GM21515 (cell line): ENCODE results near the gene APBA2.

Source experiments
- ATAC-seq: cut with Tn5 transposase; IDR thresholded peaks from one replicate; pipeline ENCODE4 v1.9.1; 2021; ENCODE audit not compliant: unreplicated experiment

The APBA2 gene

DNA sequence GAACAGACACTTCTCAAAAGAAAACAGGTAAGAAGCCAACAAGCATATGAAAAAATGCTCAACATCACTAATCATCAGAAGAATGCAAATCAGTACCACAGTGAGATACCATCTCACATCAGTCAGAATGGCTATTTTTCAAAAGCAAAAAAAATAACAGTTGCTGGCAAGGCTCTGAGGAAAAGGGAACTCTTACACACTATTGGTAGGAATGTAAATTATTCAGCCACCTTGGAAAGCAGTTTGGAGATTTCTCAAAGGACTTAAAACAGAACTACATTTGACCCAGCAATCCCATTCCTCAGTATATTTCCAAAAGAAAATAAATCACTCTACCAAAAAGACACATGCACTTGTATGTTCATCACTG lies 95.6 kb downstream of the APBA2 start:
- no peak for ATAC-seq

DNA sequence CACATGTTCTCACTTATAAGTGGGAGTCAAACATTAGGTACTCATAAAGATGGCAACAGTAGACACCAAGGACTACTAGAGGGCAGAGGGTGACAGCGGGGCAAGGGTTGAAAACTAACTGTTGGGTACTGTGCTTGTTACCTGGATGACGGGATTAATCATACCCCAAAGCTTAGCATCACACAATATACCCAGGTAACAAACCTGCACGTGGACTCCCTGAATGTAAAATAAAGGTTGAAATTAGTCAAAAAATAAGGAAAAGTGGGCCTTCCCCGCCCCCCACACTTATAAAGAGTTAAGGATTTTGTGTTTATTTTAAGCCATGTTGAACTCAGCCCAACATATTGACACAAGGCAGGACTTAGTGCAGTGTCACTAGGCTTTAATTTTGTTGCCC lies 96.1 kb downstream of the APBA2 start:
- ATAC-seq, result no peak

DNA sequence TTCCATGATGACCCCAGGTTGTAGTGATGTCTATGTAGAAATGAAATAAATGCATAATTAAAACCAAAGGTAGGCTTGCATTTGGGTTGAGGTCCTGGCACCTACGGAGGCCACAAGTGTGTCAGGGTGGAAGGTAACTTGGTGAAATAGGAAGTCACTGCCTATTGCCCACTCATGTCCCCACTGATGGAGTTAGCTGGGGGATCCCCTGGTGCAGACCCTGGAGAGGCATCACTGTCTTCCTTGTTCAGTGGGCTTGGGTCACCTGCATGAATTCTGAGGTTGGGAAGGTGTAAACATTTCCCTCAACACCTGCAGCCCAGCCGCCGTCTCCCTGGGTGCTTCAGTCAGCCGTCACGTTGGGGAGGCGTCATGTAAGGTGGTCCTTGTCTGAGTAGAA lies 97.1 kb downstream of the APBA2 start:
- ATAC-seq, result no peak

DNA sequence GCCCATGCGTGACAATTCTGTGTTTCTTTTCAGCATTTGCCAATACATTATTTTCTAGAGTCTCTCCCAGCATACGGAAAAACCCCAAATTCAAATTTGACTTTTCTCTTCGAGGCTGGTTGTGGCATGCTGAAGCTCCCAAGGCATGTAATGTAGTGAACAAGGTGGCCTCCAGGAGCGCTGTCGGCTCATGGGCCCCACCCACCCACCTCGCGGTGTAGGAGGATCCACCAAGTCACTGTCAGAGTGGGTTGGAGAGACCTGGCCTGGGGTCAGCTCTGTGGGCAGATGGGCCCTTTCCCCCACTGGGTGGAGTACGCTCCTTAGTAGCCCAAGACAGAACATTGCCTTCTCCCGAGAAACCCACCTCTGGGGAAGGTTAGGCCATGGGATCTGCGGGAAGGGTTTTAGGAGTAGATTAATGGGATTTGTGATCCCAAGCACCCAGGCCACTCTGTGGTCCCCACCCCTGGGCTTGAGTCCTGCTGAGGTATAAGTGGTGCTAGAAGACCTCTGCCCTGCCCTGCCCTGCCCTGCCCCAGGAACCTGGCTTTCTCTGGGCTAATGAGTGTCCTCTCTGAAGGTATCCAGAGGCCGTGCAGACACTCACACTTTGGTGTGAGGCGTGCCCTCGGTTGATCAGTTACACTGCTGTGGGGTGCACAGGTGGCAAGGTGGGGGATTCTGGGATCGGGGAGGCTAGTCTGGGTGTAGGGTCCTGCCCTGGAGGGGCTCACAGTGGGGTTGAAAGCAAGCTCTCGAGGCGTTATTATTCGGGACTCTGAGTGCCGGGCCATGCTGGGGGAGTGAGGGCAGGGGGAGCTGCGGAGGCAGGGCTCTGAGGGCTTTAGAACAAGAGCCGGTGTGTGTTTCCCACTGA lies 97.9 kb downstream of the APBA2 start:
- no peak for ATAC-seq

DNA sequence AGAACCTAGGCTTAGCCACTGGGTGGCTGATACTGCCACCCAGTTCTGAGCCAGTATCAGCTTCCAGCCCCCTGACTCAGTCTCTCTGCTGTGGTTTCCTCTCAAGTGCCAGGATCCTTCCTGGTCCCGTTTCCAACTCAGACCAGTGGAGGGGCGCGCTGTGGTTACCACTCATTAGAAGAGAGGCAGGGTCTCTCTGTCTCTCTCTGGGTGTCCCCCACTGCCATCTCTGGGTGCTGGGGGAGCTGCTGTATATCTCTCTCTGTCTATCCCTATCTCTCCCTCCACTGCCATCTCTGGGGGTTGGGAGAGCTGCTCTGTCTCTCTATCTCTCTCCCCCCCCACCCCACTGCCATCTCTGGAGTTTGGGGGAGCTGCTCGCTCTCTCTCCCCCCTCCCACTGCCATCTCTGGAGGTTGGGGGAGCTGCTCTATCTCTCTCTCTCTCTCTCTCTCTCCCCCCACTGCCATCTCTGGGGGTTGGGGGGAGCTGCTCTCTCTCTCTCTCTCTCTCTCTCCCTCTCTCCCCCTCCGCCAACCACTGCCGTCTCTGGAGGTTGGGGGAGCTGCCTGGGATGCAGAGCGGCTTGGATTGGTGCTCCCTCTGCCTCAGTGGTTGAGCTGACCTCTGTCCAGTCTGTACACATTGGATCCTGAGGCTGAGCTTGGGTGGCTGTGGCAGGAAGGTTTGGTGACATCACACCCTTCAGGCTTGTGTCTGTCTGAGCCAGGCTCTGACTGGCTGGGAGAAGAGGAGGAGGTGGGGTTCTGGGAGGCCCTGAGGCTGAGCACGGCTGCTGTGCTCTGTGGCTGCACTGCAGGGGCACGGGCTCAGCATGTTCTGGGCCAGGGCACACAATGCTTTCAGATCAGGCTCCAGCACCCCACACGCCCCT lies 98.9 kb downstream of the APBA2 start:
- ATAC-seq, result no peak

DNA sequence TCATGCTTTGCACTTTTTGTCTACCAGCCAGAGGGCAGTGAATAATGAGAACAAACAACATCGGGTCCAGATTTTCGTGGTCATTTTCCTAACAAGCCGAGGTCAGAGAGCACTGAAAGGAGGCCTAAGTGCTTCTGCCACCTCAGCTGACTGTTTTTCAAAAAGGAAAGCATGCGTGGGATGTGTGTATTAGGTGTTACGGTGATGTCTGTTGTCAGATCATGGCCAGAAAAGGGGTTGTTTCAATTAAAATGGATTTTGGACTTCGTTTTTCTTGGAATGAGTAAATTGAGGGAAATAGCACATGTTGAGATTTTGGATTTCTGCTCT lies 99.5 kb downstream of the APBA2 start:
- ATAC-seq, result no peak

DNA sequence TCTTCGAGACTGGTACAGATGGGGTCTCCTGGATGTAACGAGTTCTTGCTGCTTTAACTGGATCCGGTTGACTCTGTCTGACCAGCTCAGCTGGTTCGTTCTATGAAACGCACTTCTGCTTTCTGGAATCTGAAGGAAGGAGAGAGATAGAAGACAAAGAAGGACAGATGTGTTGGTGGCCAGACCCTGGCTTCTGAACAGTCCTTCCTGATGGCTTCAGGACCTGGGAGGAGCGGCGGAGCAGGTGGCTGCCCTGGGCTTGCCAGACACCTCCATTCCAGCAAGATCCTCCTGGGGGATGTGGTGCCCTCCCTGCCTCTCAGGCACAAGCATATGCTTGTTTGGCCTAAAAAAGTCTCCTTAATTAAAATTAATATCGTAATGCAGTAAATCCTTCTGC lies 99.9 kb downstream of the APBA2 start:
- ATAC-seq, result no peak

DNA sequence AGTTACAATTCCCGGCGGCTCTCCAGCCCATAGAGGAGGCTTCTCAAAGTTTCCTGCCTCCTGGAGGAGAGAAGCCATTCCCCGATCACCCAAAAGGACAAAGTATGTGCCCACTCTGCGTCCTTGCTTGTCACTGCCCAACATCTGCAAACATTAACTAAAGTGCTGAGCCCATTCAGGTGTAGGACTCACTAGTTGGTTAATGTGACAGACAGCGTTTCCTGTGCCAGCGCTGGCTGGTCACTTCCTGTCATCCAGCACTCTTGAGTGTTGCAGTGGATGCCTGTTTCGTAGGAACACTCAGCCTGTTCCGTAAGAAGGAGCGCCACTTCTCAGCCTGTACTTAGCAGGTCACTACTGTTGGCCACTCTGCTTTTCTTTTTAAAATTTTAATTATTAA lies 100.3 kb downstream of the APBA2 start:
- no peak for ATAC-seq

DNA sequence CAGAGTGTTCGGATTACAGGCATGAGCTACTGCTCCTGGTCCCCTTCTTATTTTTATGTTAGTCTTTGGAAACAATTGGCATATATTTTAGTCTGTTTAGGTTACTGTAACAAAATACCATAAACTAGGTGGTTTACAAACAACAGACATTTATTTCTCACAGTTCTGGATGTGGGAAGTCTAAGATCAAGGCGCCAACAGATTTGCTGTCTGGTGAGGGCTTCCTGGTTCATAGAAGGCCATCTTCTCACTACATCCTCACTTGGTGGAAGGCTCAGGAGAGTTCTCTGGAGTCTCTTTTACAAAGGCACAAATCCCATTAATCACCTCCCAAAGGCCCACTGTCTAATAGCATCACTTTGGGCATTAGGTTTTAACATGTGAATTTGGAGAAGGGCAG lies 101.0 kb downstream of the APBA2 start:
- ATAC-seq, result no peak

DNA sequence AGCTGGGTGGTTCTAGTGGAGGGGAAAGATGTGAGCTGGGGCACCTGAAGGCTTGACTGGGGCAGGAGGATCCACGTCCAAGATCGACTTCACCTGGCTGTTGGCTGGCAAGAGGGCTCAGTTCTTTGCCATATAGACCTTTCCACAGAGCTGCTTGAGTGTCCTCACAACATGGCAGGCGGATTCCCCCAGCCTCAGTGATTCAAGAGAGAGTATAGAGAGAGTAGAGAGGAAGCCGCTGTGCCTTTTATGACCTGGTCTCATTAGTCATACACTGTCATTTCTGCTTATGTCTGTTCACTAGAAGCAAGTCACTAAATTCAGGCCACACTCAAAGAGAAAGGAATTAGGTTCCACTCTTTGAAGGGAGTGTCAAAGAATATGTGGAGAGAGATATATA lies 101.6 kb downstream of the APBA2 start:
- no peak for ATAC-seq

DNA sequence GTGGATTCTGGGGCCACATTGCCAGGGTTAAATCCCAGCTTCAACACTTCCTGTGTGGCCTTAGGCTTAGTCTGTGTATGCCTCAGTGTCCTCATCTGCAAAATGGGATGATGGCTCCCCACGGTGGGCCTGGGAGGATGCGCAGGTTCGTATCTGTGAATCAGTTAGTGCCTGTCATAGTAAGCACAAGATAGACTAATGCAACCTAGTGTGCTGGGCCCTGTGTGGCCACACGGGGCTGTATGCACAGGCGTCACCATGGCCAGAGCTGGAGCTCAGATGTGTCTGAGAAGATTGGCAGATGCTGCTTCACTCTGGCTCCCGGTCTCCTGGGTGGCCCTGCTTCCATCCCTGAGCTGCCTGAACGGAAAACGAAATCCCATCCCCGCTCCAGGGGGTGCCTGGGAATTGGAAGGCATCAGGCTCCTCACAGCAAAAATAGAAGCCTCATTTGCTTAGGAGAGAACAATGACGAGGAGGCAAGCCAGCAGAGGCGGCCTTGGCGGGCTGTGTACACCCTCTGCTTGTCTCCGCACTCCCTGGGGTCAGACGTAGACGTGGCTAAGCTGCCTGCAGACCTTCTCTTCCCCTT lies 103.6 kb downstream of the APBA2 start:
- no peak for ATAC-seq

DNA sequence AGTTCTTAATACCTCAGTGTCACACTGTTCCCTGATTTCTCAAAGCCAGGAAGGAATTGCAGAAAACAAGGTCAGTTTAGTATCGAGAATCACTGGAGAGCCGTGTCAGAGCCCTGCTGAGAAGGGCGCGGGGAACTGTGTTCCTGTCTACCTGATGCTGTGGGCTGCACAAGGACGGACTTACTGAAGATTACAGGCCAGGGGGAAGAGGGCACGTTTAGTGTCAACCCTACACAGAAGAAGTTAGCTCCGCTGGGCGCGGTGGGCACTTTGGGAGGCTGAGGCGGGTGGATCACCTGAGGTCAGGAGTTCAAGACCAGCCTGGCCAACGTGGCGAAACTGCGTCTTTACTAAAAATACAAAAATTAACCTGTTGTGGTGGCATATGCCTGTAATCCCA lies 104.1 kb downstream of the APBA2 start:
- no peak for ATAC-seq

DNA sequence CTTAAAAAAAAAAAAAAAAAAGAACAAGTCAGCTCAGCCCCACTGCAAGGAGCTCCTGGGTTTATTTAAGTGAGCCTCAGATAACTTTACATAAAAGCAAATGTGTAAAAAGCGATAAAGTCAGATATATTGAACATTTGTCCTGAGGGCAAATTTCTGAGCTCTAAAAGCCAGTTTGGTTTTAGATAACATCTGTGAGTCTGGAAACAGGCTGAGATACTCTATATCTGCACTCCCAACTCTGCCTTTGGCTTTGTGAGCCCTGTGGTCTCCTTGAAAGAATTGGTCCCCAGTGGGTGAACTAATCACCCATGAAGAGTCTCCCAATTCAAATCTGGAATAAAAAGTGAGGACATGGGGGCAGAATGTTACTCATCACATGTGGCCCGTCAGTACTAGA lies 104.6 kb downstream of the APBA2 start:
- no peak for ATAC-seq

DNA sequence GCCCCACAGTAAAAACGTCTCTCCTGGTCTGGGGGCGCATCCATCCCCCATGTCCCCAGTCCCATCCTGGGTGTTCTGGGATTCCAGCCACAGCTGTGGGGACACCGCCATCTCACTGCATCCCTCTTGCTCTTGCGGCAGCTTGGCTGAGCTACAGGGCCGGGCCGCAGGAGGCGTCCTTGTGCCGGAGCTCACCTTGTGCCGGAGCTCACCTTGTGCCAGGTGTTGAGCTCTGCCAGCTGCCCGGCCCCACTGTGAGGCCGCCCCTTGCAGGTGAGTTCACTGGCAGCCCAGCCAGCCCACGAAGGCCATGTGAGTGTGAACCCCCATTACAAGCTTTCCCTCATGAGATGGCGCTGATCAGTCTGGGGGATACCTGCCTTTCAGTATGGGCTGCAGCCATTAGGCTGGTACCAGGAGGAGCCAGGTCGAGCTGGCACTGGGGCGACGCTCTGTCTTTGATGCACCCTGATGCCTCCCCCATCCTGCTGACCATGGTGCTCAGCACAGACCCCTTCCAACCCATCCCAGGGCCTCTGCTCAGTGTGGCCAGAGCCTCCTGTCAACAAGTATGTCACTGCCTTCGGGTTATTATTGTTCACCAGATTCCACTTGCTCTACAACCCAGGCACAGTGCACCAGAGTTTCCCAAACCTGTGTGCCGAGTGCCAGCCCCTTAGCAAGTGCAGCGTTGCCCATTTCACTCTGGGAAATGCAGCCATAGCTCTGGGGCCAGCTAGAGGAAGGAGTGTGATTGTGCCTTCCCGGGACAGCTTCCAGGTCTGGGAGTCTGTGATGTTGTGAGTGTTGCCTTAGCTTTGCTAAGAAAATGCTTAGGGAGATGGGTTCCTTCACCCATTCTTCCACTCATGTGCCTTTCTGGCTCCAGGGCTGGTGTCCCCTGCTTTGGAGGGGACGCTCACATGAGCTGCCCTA lies 105.7 kb downstream of the APBA2 start:
- ATAC-seq, result no peak

DNA sequence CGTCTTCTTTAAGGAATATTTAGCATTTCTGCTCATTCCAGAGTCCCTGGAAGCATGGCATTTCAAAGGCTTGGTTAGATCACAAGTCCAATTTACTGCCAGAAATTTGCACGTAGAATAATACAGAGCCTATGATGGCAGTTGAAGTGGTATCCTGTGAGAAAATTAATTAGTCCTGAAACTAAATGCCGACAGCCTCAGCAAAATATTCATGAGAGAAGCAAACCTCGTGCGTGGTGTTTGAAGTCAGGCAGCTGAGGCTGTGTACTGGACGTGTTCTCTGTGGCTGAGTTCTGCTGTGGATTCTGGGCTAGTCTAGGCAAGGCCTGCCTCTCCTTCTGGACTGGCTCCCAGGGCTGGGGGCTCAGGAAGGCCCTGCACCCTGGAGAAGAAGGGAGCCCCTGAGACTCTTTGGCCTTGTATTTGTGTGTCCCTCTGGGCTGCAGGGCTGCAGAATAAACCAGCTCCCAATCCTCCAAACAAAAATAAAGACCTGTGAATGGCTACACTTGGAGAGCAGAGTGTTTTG lies 106.6 kb downstream of the APBA2 start:
- ATAC-seq, result no peak

DNA sequence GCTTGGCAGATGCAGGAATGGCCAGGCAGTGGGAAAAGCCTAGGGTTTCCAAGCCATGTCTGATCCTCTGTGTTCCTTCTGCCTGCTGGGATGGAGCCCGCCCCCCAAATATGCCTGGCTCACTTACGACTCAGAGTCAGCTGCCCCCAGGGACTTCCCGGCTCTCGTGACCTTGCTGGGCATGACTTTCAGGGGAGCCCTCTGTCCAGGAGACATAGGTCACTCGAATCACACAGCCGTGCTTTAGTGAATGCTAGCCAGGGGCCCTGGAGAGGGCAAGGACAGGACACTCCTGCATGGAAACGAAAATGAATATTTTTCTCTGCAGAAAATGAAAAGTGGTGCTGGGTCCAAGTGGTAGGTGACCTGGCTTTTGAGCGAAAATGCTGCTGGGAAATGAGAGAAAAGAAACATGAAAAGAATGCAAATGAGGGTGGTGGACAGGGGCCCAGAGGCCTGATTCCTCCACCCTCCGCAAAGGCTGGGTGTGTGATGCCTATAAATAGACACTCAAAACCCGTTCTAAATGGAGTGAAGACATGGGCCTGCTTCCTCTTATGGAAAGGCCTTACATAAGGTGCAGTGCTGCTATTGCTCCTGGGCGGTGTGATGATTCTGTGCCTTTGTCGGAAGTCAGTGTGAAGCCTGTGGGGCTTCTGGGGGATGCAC lies 107.4 kb downstream of the APBA2 start:
- ATAC-seq, result no peak

DNA sequence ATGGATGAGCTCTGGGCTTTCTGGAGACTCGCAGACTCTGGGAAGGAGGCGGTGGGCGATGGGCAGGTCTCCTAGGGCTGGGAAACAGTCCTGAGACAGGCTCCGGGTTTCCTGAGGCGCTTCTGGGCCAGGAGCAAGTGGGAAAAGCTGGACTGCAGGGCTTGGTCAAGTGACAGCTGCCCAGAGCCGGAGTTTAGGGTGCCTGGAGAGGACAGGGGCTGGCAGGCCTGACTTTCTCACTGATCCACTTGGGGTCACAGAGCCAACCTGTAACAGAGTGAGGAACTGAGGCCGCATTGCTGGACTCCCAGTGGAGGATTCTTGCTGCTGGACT lies 107.9 kb downstream of the APBA2 start:
- ATAC-seq, result no peak

DNA sequence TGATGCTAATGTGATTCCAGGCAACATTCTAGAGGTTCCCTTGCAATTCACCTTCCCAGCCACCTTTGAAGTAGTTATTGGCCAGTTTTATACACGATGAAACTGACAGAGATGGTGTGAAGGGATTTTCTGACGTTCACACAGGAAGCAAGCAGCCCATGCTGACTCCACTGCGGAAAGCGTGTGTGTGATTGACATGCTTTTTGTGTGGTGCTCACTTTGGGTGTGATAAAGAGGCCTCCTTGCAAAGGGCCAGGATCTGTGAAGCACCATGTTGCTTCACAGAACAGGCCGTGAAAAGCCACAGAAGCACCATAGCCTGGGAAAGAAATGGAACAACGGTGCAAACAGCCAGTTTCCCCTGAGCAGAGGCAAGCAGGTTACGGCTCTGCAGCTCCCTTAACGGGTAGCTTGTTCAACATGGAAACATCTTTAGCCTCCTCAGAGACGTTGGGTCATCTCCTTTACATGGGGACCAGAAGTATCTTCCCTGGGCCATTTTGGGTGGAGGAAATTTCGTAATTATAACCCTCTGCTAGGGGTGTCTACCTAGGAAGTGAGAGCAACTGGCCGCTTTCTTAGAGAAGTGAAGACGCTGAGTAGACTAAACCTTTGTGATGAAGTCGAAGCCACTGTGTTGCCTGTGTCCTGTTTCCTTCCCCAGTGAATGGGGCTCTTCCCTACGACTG lies 108.5 kb downstream of the APBA2 start:
- no peak for ATAC-seq

DNA sequence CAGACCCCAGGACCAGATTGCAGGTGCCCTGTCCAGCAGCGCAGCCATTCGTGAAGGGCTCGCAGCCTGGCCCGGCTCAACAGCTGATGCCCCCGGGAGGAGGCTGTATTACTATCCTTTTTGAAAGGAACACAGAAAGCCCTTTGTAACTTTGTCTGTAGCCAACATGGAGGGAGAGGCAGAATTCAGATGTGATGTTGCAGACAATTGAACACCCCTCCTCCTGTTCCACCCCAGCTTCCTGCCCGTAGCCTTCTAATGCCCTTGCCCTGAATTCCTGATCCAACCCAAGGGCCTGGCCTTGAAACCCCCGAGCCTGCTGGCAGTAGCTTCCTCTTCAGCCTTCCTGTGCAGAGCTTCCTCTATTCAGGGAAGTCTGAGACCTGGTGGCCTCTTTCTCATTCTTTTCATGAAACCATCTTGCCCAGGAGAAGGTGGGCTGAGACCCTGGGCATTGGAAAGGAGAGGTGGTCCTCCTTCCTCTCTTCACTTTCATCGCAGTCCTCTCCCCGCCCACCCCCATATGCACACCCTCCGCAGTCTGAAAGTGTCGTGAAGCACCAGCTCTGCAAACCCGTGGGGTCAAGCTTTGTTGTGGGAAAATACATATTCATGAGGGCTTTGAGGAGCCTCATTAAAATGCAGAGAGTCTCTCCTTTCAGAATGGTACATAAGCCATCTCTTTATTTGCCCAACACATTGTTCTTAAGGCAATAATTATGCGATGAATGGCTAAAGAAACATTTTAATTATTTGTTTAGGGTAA lies 109.2 kb downstream of the APBA2 start:
- ATAC-seq, result no peak
